NCI-H1092 (cell line): ENCODE results near the gene AMN.

Experiments
- DNase-seq: peaks from one replicate; lab custom pipeline; 2025; lab: John Stamatoyannopoulos, UW

Gene AMN

GRCh38 chr14:102927878-102928411 lies 5.5 kb downstream of the AMN start:
- DNase-seq: no peak

GRCh38 chr14:102928412-102929240 lies 6.2 kb downstream of the AMN start:
- no peak for DNase-seq

- DNase-seq: no peak
These were observed 7.0 kb downstream of the AMN start for GRCh38 chr14:102929241-102930137.

- no peak for DNase-seq
These were observed 7.8 kb downstream of the AMN start for GRCh38 chr14:102930138-102930752.

GRCh38 chr14:102930753-102931579 lies 8.5 kb downstream of the AMN start:
- no peak for DNase-seq

GRCh38 chr14:102931580-102932285 lies 9.3 kb downstream of the AMN start:
- no peak for DNase-seq

- DNase-seq: no peak
These were observed 10.2 kb downstream of the AMN start for GRCh38 chr14:102932484-102933248.

GRCh38 chr14:102933618-102934231 lies 11.3 kb downstream of the AMN start:
- no peak for DNase-seq

- no peak for DNase-seq
These were observed 13.3 kb downstream of the AMN start for GRCh38 chr14:102935756-102936155.

GRCh38 chr14:102937331-102938175 lies 15.1 kb downstream of the AMN start:
- no peak for DNase-seq

- DNase-seq: no peak
These were observed 15.7 kb downstream of the AMN start for GRCh38 chr14:102938191-102938590.

GRCh38 chr14:102939329-102939728 lies 16.9 kb downstream of the AMN start:
- DNase-seq: no peak

GRCh38 chr14:102939820-102940561 lies 17.5 kb downstream of the AMN start:
- DNase-seq: no peak

- no peak for DNase-seq
These were observed 18.4 kb downstream of the AMN start for GRCh38 chr14:102940729-102941362.

GRCh38 chr14:102941419-102942011 lies 19.1 kb downstream of the AMN start:
- no peak for DNase-seq

- no peak for DNase-seq
These were observed 19.6 kb downstream of the AMN start for GRCh38 chr14:102942069-102942468.

- no peak for DNase-seq
These were observed 21.0 kb downstream of the AMN start for GRCh38 chr14:102943454-102943853.
